Fibroblast of skin of right biceps (primary cell): ENCODE measurements around the gene APAF1.
"Not testable (repeated sequence)": the region's sequence is repeated elsewhere in the genome, so short reads cannot be mapped to it uniquely, and the experiment has no call there.

Source experiments
- DNase-seq: peaks from one replicate; pipeline ENCODE4 v3.0.0-alpha.2; 2013

Gene APAF1

DNA sequence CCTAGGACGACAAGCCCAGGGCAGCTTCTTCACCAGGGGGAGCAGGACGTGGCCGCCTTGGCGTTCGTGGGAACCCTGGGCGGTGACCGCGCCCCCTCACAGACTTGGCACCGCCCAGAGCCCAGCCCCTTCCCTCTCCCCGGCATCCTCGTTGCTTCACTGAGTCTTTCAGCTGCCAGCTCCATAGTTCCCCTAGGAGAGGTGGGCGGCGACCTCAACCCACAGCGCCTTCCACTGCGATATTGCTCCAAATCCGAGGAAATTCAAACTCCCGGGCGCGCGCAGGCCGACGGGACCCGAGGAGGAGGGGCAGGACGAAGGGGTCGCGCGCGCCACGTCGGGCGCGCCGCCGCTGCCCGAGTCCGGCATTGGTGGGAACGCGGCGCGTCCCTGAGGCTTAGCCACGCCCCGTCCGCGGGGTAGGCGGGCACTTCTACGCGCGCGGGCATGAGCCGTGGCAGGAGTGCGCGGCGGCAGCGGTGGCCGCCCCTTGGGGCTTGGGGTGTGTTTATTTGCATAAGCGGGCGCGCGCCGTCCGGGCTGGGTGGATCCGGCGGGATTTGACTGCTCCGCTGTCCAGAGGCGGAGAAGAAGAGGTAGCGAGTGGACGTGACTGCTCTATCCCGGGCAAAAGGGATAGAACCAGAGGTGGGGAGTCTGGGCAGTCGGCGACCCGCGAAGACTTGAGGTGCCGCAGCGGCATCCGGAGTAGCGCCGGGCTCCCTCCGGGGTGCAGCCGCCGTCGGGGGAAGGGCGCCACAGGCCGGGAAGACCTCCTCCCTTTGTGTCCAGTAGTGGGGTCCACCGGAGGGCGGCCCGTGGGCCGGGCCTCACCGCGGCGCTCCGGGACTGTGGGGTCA, at the start of gene APAF1, which contains the start of gene IKBIP:
TSS of gene APAF1 (plus strand) at position 579 of the 860 bp plus-strand sequence. CDS start 3,070 bp downstream, outside the sequence.
TSS of gene IKBIP (minus strand) at position 77 of the 860 bp plus-strand sequence. CDS start 87 bp downstream, outside the sequence.
- DNase-seq: peak; percentile 97

- not testable (repeated sequence) for DNase-seq
Observed at GRCh38 chr12:98597313-98597712, 47.8 kb upstream of the APAF1 start.

- no peak for DNase-seq
Observed at GRCh38 chr12:98601924-98602323, 43.2 kb upstream of the APAF1 start.

DNA sequence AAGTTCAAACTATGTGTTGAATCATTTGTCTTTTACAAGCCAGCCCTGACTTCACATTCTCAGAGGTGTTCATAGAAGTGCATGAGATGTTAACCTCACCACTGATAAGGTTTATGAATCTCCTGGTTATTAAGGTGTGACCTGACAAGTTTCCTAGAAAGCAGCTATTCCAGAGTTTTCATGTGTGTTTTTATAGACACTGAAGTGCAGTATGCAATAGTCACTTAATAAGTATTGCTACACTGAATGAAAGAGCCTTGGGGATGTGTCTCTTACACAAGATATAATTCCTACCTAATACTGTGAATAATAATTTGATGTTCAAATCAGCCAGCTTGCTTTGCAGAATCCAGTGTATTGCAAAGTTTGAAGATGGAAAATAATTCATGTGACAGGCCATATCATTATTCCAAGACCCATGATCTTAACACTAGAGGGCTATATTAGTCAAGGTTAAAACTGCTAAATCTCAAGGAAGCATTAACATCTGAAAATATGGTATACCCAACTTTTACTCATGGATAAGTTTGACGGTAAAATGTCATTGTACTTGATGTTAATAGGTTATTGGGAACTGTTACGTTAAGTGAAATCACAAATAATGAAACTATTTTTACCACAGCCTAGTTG, 38.6 kb upstream of the APAF1 start:
- no peak for DNase-seq

GRCh38 chr12:98610596-98610995, 34.5 kb upstream of the APAF1 start:
- no peak for DNase-seq

DNA sequence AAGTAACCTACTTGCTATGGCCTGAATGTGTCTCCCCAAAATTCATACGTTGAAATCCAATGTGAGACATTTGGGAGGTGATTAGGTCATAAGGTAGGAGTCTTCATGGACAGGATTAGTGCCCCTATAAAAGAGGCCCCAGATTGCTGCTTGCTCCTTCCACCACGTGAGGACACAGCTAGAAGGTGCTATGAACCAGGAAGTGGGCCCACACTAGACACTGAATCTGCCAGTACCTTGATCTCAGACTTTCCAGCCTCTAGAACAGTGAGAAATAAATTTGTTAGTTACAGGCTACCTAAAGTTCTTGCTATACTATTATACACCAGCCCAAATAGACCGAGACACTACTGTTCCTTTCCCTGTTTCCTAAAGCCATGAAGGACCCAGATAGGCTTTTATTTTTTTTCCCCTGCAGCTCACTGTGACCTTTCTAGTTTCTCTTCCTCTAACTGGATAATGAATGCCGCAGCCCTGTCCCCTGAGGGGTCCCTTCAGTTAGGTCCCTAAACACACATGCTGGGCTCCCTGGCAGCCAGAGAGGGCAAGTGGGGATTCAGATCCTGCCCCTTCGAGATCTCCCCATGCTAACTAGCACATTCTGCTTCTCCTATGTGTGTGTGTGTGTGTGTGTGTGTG, 32.3 kb upstream of the APAF1 start:
- no peak for DNase-seq

DNA sequence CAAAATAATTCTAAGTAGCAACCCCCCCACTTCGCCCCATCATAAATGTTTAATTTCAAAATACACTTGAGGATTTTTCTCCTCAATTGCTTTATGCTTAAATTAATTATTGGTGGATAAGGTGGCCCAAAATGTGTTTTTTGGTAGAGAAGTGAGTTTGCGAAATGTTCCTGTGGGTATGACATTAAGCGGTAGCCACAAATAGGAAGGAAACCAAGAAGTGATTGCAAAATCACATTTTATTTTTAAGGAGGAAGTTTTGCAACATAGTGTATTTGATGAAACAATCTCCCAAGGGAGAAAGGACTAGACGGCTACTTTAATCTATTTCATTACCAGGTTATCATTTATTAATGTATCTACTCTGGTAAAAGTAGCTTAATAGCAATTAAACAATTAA, 26.1 kb upstream of the APAF1 start:
- DNase-seq: peak; percentile 42

- DNase-seq: peak; percentile 70
Observed at GRCh38 chr12:98635657-98636323, 9.3 kb upstream of the APAF1 start.

- DNase-seq: no peak
Observed at GRCh38 chr12:98637068-98637467, 8.0 kb upstream of the APAF1 start.

- no peak for DNase-seq
Observed at GRCh38 chr12:98638009-98638408, 7.1 kb upstream of the APAF1 start.

DNA sequence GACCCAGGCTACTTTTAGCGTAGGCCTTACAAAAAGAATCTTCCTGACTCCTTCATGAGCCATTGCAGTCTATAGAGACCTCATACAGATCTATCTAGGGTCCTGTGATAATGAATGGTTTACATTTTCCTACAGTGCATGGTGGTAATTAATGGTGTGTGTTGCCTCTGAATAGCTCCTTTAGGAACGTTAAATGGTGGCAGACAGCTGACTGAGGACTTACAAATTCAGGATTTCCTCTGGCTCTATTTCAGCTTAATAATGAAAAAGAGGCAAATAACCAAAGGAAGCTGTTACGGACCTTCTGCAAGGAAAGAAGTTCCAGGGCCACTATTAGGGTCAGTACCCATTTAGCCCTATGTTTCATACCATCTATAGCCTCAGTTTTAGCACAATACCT, 5.6 kb upstream of the APAF1 start:
- DNase-seq: no peak

DNA sequence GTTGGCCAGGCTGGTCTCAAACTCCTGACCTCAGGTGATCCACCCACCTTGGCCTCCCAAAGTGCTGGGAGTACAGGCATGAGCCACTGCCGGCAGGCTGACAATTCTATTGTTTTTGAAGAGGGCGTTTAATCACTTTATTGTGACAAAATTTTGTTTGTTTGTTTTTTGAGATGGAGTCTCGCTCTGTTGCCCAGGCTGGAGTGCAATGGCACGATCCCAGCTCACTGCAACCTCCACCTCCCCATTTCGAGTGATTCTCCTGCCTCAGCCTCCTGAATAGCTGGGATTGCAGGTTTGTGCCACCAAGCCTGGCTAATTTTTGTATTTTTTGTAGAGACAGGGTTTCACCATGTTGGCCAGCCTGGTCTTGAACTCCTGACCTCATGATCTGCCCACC, 2.3 kb upstream of the APAF1 start:
- not testable (repeated sequence) for DNase-seq

DNA sequence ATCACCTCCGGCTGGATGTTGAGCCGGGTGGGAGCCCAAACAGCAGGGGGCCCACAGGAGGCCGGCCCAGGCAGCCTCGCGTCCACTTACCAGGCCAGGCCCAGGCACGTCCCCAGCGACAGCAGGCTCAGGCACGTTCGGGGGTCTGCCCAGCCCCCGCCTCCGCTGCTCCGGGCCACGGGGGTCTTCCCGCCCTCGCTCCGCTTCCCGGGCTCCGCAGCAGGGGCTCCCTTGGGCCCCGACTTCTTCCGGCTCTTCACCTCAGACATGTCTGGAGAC, 718 bp upstream of the APAF1 start:
- no peak for DNase-seq

DNA sequence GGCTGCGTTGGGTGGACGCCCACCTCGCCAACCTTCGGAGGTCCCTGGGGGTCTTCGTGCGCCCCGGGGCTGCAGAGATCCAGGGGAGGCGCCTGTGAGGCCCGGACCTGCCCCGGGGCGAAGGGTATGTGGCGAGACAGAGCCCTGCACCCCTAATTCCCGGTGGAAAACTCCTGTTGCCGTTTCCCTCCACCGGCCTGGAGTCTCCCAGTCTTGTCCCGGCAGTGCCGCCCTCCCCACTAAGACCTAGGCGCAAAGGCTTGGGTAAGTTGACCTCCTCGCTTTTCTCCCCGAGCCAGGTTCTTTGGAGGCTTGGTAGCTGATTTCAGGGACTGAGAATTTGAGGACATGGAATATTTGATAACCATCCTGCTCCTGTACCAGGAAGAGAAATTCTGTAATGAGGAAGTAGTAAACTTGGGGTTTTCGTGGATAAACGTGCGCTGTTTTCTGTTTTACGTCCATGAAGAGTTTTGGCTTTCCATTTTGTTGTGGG, 530 bp downstream of the APAF1 start:
- DNase-seq: no peak

- peak; percentile 44 for DNase-seq
Observed at GRCh38 chr12:98646294-98647090, 1.4 kb downstream of the APAF1 start.

GRCh38 chr12:98651328-98651727, 6.2 kb downstream of the APAF1 start:
- DNase-seq: no peak

DNA sequence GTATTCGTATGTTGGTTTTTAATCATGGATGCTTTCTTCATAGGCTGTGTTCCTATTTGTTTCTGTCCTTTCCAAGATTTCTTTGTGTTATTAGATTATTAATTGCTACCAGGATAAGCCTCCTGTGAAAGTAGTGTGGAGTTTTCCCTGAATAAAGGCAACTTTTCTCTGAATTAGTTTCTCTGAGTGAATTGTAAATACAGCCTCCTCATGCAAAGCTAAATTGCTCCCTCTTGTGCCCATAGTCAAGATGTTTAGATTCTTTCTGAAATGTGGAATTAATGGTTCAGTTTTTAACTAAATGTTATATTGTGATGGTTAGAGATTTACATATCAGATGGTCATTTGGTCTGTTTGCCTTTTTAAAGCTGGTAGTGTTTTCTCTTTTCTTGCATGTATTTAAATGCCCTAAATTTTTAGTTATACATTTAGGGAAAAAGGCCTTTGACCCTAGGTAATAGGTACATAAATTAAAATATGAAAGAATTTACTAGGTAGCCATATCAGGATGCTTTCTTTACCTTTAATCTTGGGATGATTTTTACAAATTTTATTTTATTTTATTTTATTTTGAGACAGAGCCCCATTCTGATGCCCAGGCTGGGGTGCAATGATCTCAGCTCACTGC, 8.9 kb downstream of the APAF1 start:
- DNase-seq: peak; percentile 51

GRCh38 chr12:98656289-98657101, 11.4 kb downstream of the APAF1 start:
- DNase-seq: no peak

- DNase-seq: no peak
Observed at GRCh38 chr12:98660521-98660920, 15.4 kb downstream of the APAF1 start.

DNA sequence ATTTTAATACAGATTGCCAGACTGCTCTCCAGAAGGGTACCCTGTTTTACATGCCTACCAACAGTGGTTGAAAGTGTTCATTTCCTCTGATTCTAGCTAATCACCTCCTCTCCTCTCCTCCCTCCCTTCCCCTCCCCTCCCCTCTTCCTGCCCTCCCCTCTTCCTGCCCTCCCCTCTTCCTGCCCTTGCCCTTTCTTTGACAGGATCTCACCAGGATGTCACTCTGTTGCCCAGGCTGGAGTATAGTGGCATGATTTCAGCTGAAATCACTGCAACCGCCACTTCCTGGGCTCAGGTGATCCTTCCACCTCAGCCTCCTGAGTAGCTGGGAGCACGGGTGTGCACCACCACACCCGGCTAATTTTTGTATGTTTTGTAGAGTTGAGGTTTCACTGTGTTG, 24.7 kb downstream of the APAF1 start:
- no peak for DNase-seq

- DNase-seq: no peak
Observed at GRCh38 chr12:98671459-98671858, 26.4 kb downstream of the APAF1 start.
